ENCODE results near the gene RNF2. TPM values are rescaled to one million over a fixed set of nuclear protein-coding genes. Genes with fewer than 3 reads are reported as not detected.

RNF2 gene
- polyA plus RNA-seq, 1 of the 3 experiments (the other 2 are of a cell fraction): 20.1 TPM

- Histone ChIP-seq H3K9me2 (no peaks in the 10 kb centered on the region), H3K4me2 (no peak overlapping the region), H3K4me1 (ENCODE audit: control insufficient read depth in 1 of 2, insufficient read depth in 2 of 2, low read depth in 1 of 2, low read length in 1 of 2) (no peaks in the 10 kb centered on the region; a peak in 2 of 4 replicates), H2AFZ (ENCODE audit: low read depth) (no peak overlapping the region), H3K36me3 (replicated peaks in 1 of 2; ENCODE audit: control insufficient read depth in 1 of 2, insufficient read depth in 2 of 2, low read length in 1 of 2) (peaks cover 0 to 7% of the 10 kb centered on the region in 2 experiments), H4K20me1 (ENCODE audit: insufficient read depth) (peaks cover 2% of the 10 kb centered on the region; the same call in 1 of the 2 replicates), H3K9ac (no peak overlapping the region), H3K27ac (ENCODE audit: low read depth in 2 of 2, low read length in 1 of 2) (no peak overlapping the region), H3K4me3 (ENCODE audit: low read depth in 2 of 2, low read length in 1 of 2) (no peak overlapping the region), H3K9me3 (no peaks in the 10 kb centered on the region), H3F3A (replicated peaks; ENCODE audit: insufficient read depth) (no peaks in the 10 kb centered on the region), H3K27me3 (ENCODE audit: insufficient read depth) (no peaks in the 10 kb centered on the region), H3K79me2 (ENCODE audit: insufficient read depth) (peaks cover 100% of the 10 kb centered on the region)
- CTCF ChIA-PET: no interaction called here
- TF ChIP-seq TAF1 (IDR thresholded peaks at IDR 0.05; ENCODE audit: borderline replicate concordance, low read depth, low read length) (no peak), RFX5 (IDR thresholded peaks at IDR 0.05; ENCODE audit: low read length) (no peak), FOXM1 (IDR thresholded peaks at IDR 0.05; ENCODE audit: low read depth) (no peak), GABPA (IDR thresholded peaks at IDR 0.05; ENCODE audit: low read depth) (no peak), YY1 (IDR thresholded peaks at IDR 0.05; ENCODE audit: low read depth) (no peak), POLR2AphosphoS5 (IDR thresholded peaks at IDR 0.05; ENCODE audit: low read depth, low read length) (no peak)
- no peak for DNase-seq
- POLR2A ChIA-PET: no interaction called here
- 95% methylated on average over 4 of the region's 4 CpGs for WGBS (ENCODE audit: low lambda C conversion rate)
These were observed 32.0 kb downstream of the RNF2 start for GRCh38 chr1:185077374-185077773.

- no peak for DNase-seq
- H3K27me3 ChIP-seq (ENCODE audit: insufficient read depth): no peaks in the 10 kb centered on the region
- no peak overlapping the region for H3K4me3 ChIP-seq (ENCODE audit: low read depth in 2 of 2, low read length in 1 of 2)
- TF ChIP-seq SIN3A (IDR thresholded peaks at IDR 0.05; ENCODE audit: borderline replicate concordance, low read depth, low read length) (no peak), CTCF (IDR thresholded peaks at IDR 0.05) (no peak), SMC3 (IDR thresholded peaks at IDR 0.05; ENCODE audit: low read depth, low read length) (no peak)
- no peaks in the 10 kb centered on the region for H3K4me1 ChIP-seq (ENCODE audit: control insufficient read depth in 1 of 2, insufficient read depth in 2 of 2, low read depth in 1 of 2, low read length in 1 of 2)
- ChIA-PET CTCF (no interaction called here), POLR2A (no interaction called here)
- H3K4me2 ChIP-seq: no peak overlapping the region
- no peak overlapping the region for H2AFZ ChIP-seq (ENCODE audit: low read depth)
- H3F3A ChIP-seq (replicated peaks; ENCODE audit: insufficient read depth): no peaks in the 10 kb centered on the region
- H4K20me1 ChIP-seq (ENCODE audit: insufficient read depth): peaks cover 2% of the 10 kb centered on the region; the same call in 1 of the 2 replicates
- peaks cover 0 to 4% of the 10 kb centered on the region in 2 experiments for H3K36me3 ChIP-seq (replicated peaks in 1 of 2; ENCODE audit: control insufficient read depth in 1 of 2, insufficient read depth in 2 of 2, low read length in 1 of 2)
- H3K79me2 ChIP-seq (ENCODE audit: insufficient read depth): peaks cover 99% of the 10 kb centered on the region
- no peak overlapping the region for H3K9ac ChIP-seq
- 0 out of 2 replicates have a peak, but pooled peaks cover 3% of the 10 kb centered on the region for H3K9me2 ChIP-seq
- no peak overlapping the region for H3K27ac ChIP-seq (ENCODE audit: low read depth in 2 of 2, low read length in 1 of 2)
- H3K9me3 ChIP-seq: no peaks in the 10 kb centered on the region
These were observed 35.1 kb downstream of the RNF2 start for GRCh38 chr1:185080422-185080821.

- DNase-seq: no peak
- Histone ChIP-seq H3K27ac (ENCODE audit: low read depth in 2 of 2, low read length in 1 of 2) (no peak overlapping the region), H3F3A (replicated peaks; ENCODE audit: insufficient read depth) (no peaks in the 10 kb centered on the region), H3K36me3 (replicated peaks in 1 of 2; ENCODE audit: control insufficient read depth in 1 of 2, insufficient read depth in 2 of 2, low read length in 1 of 2) (peaks cover 11 to 28% of the 10 kb centered on the region in 2 experiments), H3K4me2 (no peak overlapping the region), H4K20me1 (ENCODE audit: insufficient read depth) (no peaks in the 10 kb centered on the region), H3K9me3 (no peaks in the 10 kb centered on the region), H2AFZ (ENCODE audit: low read depth) (no peak overlapping the region), H3K4me1 (ENCODE audit: control insufficient read depth in 1 of 2, insufficient read depth in 2 of 2, low read depth in 1 of 2, low read length in 1 of 2) (no peaks in the 10 kb centered on the region), H3K9ac (no peak overlapping the region), H3K27me3 (ENCODE audit: insufficient read depth) (no peaks in the 10 kb centered on the region), H3K9me2 (0 out of 2 replicates have a peak, but pooled peaks cover 3% of the 10 kb centered on the region), H3K79me2 (ENCODE audit: insufficient read depth) (peaks cover 85% of the 10 kb centered on the region), H3K4me3 (ENCODE audit: low read depth in 2 of 2, low read length in 1 of 2) (no peak overlapping the region)
- WGBS (ENCODE audit: low lambda C conversion rate): 93% methylated on average over 2 of the region's 2 CpGs
- ChIA-PET POLR2A (no interaction called here), CTCF (interaction anchor here (1.3 kb wide), 1 partner anchor 87 kb away, joined by 3 read pairs; no protein-coding TSS in a partner anchor)
- no peak for TF ChIP-seq MXI1 (IDR thresholded peaks at IDR 0.05; ENCODE audit: low read depth, low read length)
- TF ChIP-seq SMC3 (IDR thresholded peaks at IDR 0.05; ENCODE audit: low read depth, low read length): no peak
- no peak for TF ChIP-seq YY1 (IDR thresholded peaks at IDR 0.05; ENCODE audit: low read depth)
- no peak for TF ChIP-seq FOSL2 (IDR thresholded peaks at IDR 0.05; ENCODE audit: borderline replicate concordance, low read depth)
- no peak for TF ChIP-seq CTCF (IDR thresholded peaks at IDR 0.05)
- no peak for TF ChIP-seq SIN3A (IDR thresholded peaks at IDR 0.05; ENCODE audit: borderline replicate concordance, low read depth, low read length)
- TF ChIP-seq CHD2 (IDR thresholded peaks at IDR 0.05; ENCODE audit: low read length, partially characterized antibody): no peak
- TF ChIP-seq EP300 (IDR thresholded peaks at IDR 0.05; ENCODE audit: borderline replicate concordance in 1 of 2, low read depth in 1 of 2, low read length in 1 of 2): no peak
- TF ChIP-seq FOXM1 (IDR thresholded peaks at IDR 0.05; ENCODE audit: low read depth): no peak
- no peak for TF ChIP-seq TAF1 (IDR thresholded peaks at IDR 0.05; ENCODE audit: borderline replicate concordance, low read depth, low read length)
- no peak for TF ChIP-seq JUND (IDR thresholded peaks at IDR 0.05)
- TF ChIP-seq MAX (IDR thresholded peaks at IDR 0.05; ENCODE audit: low read depth): no peak
- no peak for TF ChIP-seq NFIC (IDR thresholded peaks at IDR 0.05; ENCODE audit: borderline replicate concordance)
- TF ChIP-seq NRF1 (IDR thresholded peaks at IDR 0.05; ENCODE audit: low read depth, low read length): no peak
These were observed 38.5 kb downstream of the RNF2 start for GRCh38 chr1:185083818-185084217.
